Coronary artery (tissue), 2 donors: ENCODE results near the gene PITPNB.

Source experiments
- DNase-seq: peaks from one replicate; pipeline ENCODE4 v3.0.0-alpha.2; 2017; ENCODE audit warnings: low spot score
- H3K27ac ChIP-seq, 2 donors: fragments of 200-600 bp; sonication (generic); one replicate each; pipeline ENCODE4 v1.5.1; 2016 to 2019
- H3K4me3 ChIP-seq: fragments of 200-600 bp; sonication (generic); 2 replicates; pipeline ENCODE4 v1.5.1; 2016; ENCODE audit warnings: mild to moderate bottlenecking, moderate library complexity
- CTCF ChIP-seq: fragments of 200-600 bp; sonication (generic); IDR thresholded peaks from one replicate; pipeline ENCODE4 v1.5.1; 2019; ENCODE audit warnings: antibody characterized with exemption

PITPNB gene

GRCh38 chr22:27919942-27920755 is 1.1 kb upstream of the PITPNB start:
- H3K27ac ChIP-seq = peak overlapping the region; percentile 98 to 99
- peak overlapping the region; percentile 93 for H3K4me3 ChIP-seq
- no peak for TF ChIP-seq CTCF
- DNase-seq = peak; percentile 79

GRCh38 chr22:27918341-27919221 is 475 bp downstream of the PITPNB start:
- Histone ChIP-seq H3K4me3 (peak overlapping the region; percentile 93), H3K27ac (peak overlapping the region; percentile 98 to 99)
- DNase-seq = peak; percentile 83
- no peak for TF ChIP-seq CTCF

- Histone ChIP-seq H3K4me3 (no peak overlapping the region), H3K27ac (no peak overlapping the region)
- DNase-seq = no peak
- no peak for TF ChIP-seq CTCF
These were observed 3.1 kb downstream of the PITPNB start for GRCh38 chr22:27915986-27916385.

GRCh38 chr22:27913162-27913741 is 5.8 kb downstream of the PITPNB start:
- Histone ChIP-seq H3K27ac (peak overlapping the region; percentile 2 to 58), H3K4me3 (peak overlapping the region; percentile 16)
- no peak for DNase-seq
- no peak for TF ChIP-seq CTCF

- Histone ChIP-seq H3K27ac (peak overlapping the region; percentile 6 to 38), H3K4me3 (no peak overlapping the region)
These were observed 7.0 kb downstream of the PITPNB start for GRCh38 chr22:27912101-27912500.

GRCh38 chr22:27911330-27911729 is 7.7 kb downstream of the PITPNB start:
- TF ChIP-seq CTCF = no peak
- Histone ChIP-seq H3K27ac (peak overlapping the region; percentile 4 to 38), H3K4me3 (no peak overlapping the region)
- DNase-seq = no peak

More at GRCh38 chr22:27912101-27912500, 7.0 kb downstream of the PITPNB start:
- TF ChIP-seq CTCF = no peak
- DNase-seq = no peak
